Panc1 (cell line): Measurements from ENCODE around the gene RAI1. TPM values are rescaled to one million over a fixed set of nuclear protein-coding genes. Genes with fewer than 3 reads are reported as not detected.

Experiments
- ATAC-seq: fragments of 200-7000 bp; cut with Tn5 transposase; 2 replicates; pipeline ENCODE4 v1.9.1; 2020; ENCODE audit warnings: mild to moderate bottlenecking, moderate library complexity
- BruUV-seq: library from RNA; stranded (reverse); fragments of 400-500 nt; replicated peaks from 2 replicates; lab custom pipeline; 2021; lab: Mats Ljungman, UMichigan
- CTCF ChIA-PET: fragments of 300-600 bp; sonication (Branson Sonifier 250); formaldehyde crosslinking; loops from one replicate; lab custom pipeline; 2022; ENCODE audit warnings: antibody characterized with exemption; lab: Charles Lee
- POLR2A ChIA-PET: fragments of 300-600 bp; sonication (Branson Sonifier 250); formaldehyde crosslinking; loops from one replicate; lab custom pipeline; 2022; ENCODE audit warnings: antibody characterized with exemption; lab: Charles Lee
- DNase-seq: peaks from one replicate; pipeline ENCODE4 v3.0.0-alpha.2; 2010; ENCODE audit warnings: low read depth, low spot score
- H3K27ac ChIP-seq: 2 replicates; pipeline ENCODE4 v1.5.1; 2011; ENCODE audit warnings: mild to moderate bottlenecking, low read length, inconsistent platforms
- H3K27me3 ChIP-seq: fragments of 200-500 bp; sonication (Bioruptor generic); 2 replicates; pipeline ENCODE4 v1.6.0; 2014; ENCODE audit warnings: low read length, inconsistent platforms; ENCODE audit not compliant: control insufficient read depth, insufficient read depth
- H3K36me3 ChIP-seq: fragments of 200-500 bp; sonication (Bioruptor generic); 2 replicates; pipeline ENCODE4 v1.5.1; 2014; ENCODE audit warnings: inconsistent platforms, mild to moderate bottlenecking, low read length, moderate library complexity; ENCODE audit not compliant: control insufficient read depth, insufficient read depth
- H3K4me1 ChIP-seq: 2 replicates; pipeline ENCODE4 v1.5.1; 2011; ENCODE audit warnings: inconsistent platforms, mild to moderate bottlenecking, low read length, moderate library complexity; ENCODE audit not compliant: control insufficient read depth, insufficient read depth
- H3K4me3 ChIP-seq, 2 experiments: 2 replicates each; pipeline ENCODE4 v1.5.1; 2011 to 2012; ENCODE audit warnings: low read depth in 2 of 2, low read length in 2 of 2, mild to moderate bottlenecking in 2 of 2, inconsistent platforms in 1 of 2, moderate library complexity in 1 of 2
- H3K9me3 ChIP-seq: fragments of 200-500 bp; sonication (Bioruptor generic); 2 replicates; pipeline ENCODE4 v1.5.1; 2014; ENCODE audit warnings: low read depth, mild to moderate bottlenecking, inconsistent platforms, low read length, moderate library complexity; ENCODE audit not compliant: control insufficient read depth, insufficient read depth
- CTCF ChIP-seq: fragments of 450-650 bp; IDR thresholded peaks from 2 replicates; pipeline ENCODE4 v1.5.1; 2017; ENCODE audit warnings: mild to moderate bottlenecking
- POLR2AphosphoS5 ChIP-seq: IDR thresholded peaks from 2 replicates; pipeline ENCODE4 v1.6.1; 2012; ENCODE audit warnings: mild to moderate bottlenecking, low read depth, low read length, moderate library complexity
- REST ChIP-seq, 2 experiments: IDR thresholded peaks; 2 replicates each; pipeline ENCODE4 v1.6.1; 2011 to 2012; ENCODE audit warnings: low read depth in 2 of 2, control low read depth in 1 of 2, low read length in 1 of 2, mild to moderate bottlenecking in 1 of 2, moderate library complexity in 1 of 2; ENCODE audit not compliant: insufficient read depth in 1 of 2
- SIN3A ChIP-seq: IDR thresholded peaks from 2 replicates; pipeline ENCODE4 v1.6.1; 2012; ENCODE audit warnings: low read depth, mild to moderate bottlenecking, low read length, moderate library complexity, borderline replicate concordance; ENCODE audit not compliant: insufficient read depth
- TCF7L2 ChIP-seq: IDR thresholded peaks from 2 replicates; pipeline ENCODE4 v1.6.1; 2011; ENCODE audit warnings: mild to moderate bottlenecking, low read depth, low read length, inconsistent platforms
- in situ Hi-C: cut with HindIII; loops from 2 replicates; pipeline ENCODE4 v1.10.0; 2016; ENCODE audit warnings: low sequenced_read_pairs, low pct_unique_long_range_greater_than_20kb
- intact Hi-C: fragments of 100-400 bp; cut with micrococcal nuclease; formaldehyde crosslinking; loops from one replicate; pipeline ENCODE4 v1.10.0; 2022; ENCODE audit not compliant: unreplicated experiment
- total RNA-seq: library from RNA; stranded (reverse); gene quantifications from one replicate; pipeline ENCODE4 v1.2.1, GENCODE V29; 2021; ENCODE audit not compliant: unreplicated experiment

Gene RAI1
- total RNA-seq, 1 experiment from 2014 or later: 51.0 TPM

- no peaks in the 10 kb centered on the region for H3K27me3 ChIP-seq
- no peak for DNase-seq
- H3K4me3 ChIP-seq: no peak overlapping the region
- H3K4me1 ChIP-seq: 0 out of 2 replicates have a peak, but pooled peaks cover 3% of the 10 kb centered on the region
- intact Hi-C loops (no loop called here), in situ Hi-C loops (no loop called here)
- TF ChIP-seq REST (IDR thresholded peaks at IDR 0.05; ENCODE audit: insufficient read depth in 1 of 2, low read depth in 2 of 2, low read length in 1 of 2) (no peak), CTCF (no peak)
- no peak overlapping the region for H3K27ac ChIP-seq
- POLR2A ChIA-PET: interaction anchor here (0.7 kb wide), 1 partner anchor 114 kb away, joined by 3 read pairs; no protein-coding TSS in a partner anchor
- CTCF ChIA-PET: no interaction called here
- ATAC-seq: no peak
- H3K9me3 ChIP-seq: no peaks in the 10 kb centered on the region
- no peaks in the 10 kb centered on the region for H3K36me3 ChIP-seq
- no TSS peak for BruUV-seq
Observed at GRCh38 chr17:17667231-17667630, 14.0 kb upstream of the RAI1 start.

GRCh38 chr17:17667947-17668346 lies 13.3 kb upstream of the RAI1 start:
- DNase-seq (no peak), ATAC-seq (no peak)
- TF ChIP-seq REST (IDR thresholded peaks at IDR 0.05; ENCODE audit: insufficient read depth in 1 of 2, low read depth in 2 of 2, low read length in 1 of 2) (no peak), POLR2AphosphoS5 (no peak), SIN3A (no peak), TCF7L2 (no peak), CTCF (no peak)
- Histone ChIP-seq H3K4me3 (no peak overlapping the region), H3K27ac (no peak overlapping the region), H3K9me3 (no peaks in the 10 kb centered on the region), H3K4me1 (0 out of 2 replicates have a peak, but pooled peaks cover 3% of the 10 kb centered on the region), H3K36me3 (no peaks in the 10 kb centered on the region), H3K27me3 (no peaks in the 10 kb centered on the region)
- in situ Hi-C loops: no loop called here
- POLR2A ChIA-PET: no interaction called here
- BruUV-seq: no TSS peak
- intact Hi-C loops: no loop called here
- CTCF ChIA-PET: no interaction called here
